Body of pancreas (tissue), 4 donors: Measurements from ENCODE around the gene RAD51C.
"Not testable (repeated sequence)": the region's sequence is repeated elsewhere in the genome, so short reads cannot be mapped to it uniquely, and the experiment has no call there.

Experiments
- POLR2A ChIP-seq, 3 donors: fragments of 450-650 bp; IDR thresholded peaks; one replicate each; pipeline ENCODE4 v1.6.1; 2016; ENCODE audit warnings: antibody characterized with exemption in 3 of 3, mild to moderate bottlenecking in 2 of 3
- TF ChIP-seq, protein P1 (sequence below), 7 experiments: fragments of 450-650 bp in 4 of 7; fragments of 200-600 bp in 3 of 7; sonication (generic) in 3 of 7; IDR thresholded peaks; one replicate each; pipeline ENCODE4 v1.5.1; 2016 to 2019; ENCODE audit warnings: antibody characterized with exemption in 7 of 7

DNA sequence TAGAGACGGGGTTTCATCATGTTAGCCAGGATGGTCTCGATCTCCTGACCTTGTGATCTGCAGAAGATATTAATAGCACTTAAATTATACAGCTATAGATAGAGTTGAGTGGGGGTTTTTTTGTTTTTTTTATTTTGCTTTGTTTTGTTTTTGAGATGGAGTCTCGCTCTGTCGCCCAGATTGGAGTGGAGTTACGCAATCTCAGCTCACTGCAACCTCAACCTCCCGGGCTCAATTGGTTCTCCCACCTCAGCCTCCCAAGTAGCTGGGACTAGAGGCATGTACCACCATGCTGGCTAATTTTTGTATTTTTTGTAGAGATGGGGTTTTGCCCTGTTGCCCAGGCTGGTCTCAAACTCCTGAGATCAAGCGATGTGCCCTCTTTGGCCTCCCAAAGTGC is 2.4 kb upstream of the RAD51C start:
- TF ChIP-seq POLR2A (IDR thresholded peaks at IDR 0.05), result not testable (repeated sequence)
- TF ChIP-seq, protein P1, sequence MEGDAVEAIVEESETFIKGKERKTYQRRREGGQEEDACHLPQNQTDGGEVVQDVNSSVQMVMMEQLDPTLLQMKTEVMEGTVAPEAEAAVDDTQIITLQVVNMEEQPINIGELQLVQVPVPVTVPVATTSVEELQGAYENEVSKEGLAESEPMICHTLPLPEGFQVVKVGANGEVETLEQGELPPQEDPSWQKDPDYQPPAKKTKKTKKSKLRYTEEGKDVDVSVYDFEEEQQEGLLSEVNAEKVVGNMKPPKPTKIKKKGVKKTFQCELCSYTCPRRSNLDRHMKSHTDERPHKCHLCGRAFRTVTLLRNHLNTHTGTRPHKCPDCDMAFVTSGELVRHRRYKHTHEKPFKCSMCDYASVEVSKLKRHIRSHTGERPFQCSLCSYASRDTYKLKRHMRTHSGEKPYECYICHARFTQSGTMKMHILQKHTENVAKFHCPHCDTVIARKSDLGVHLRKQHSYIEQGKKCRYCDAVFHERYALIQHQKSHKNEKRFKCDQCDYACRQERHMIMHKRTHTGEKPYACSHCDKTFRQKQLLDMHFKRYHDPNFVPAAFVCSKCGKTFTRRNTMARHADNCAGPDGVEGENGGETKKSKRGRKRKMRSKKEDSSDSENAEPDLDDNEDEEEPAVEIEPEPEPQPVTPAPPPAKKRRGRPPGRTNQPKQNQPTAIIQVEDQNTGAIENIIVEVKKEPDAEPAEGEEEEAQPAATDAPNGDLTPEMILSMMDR (IDR thresholded peaks at IDR 0.05), result not testable (repeated sequence)
